K562 (cell line): ENCODE results near the gene SAMD14. TPM values are rescaled to one million over a fixed set of nuclear protein-coding genes. Genes with fewer than 3 reads are reported as not detected.

Experiments
- ATAC-seq: fragments of 200-7000 bp; cut with Tn5 transposase; 3 replicates; pipeline ENCODE4 v1.9.1; 2020; ENCODE audit warnings: moderate library complexity
- BruUV-seq: library from RNA; stranded (reverse); fragments of 400-500 nt; replicated peaks from 2 replicates; lab custom pipeline; 2021; lab: Mats Ljungman, UMichigan
- CTCF ChIA-PET: fragments of 300-600 bp; formaldehyde crosslinking; extraction: SDS; loops from one replicate; lab custom pipeline; 2021; ENCODE audit warnings: low intra/inter-chr PET ratio; lab: Yijun Ruan, JAX
- POLR2A ChIA-PET: fragments of 300-600, 350-650 bp; sonication (Branson Sonifier 250); formaldehyde crosslinking; extraction: SDS; loops from one replicate; lab custom pipeline; 2021; ENCODE audit warnings: antibody characterized with exemption, inconsistent platforms; lab: Yijun Ruan, JAX
- DNase-seq, 4 experiments: peaks; one replicate each; pipeline versions ENCODE4 v3.0.0 to v3.0.0-alpha.2; 2011 to 2018; ENCODE audit warnings: low spot score in 3 of 4, mixed read lengths in 3 of 4; ENCODE audit errors: extremely low read depth in 1 of 4
- FAIRE-seq: peaks from 2 replicates; lab custom pipeline; 2011; peaks lifted over from hg19 to GRCh38; lab: Jason Lieb, UNC
- H2AFZ ChIP-seq: 2 replicates; pipeline ENCODE4 v1.6.0; 2011; ENCODE audit warnings: low read depth, low read length, control low read depth, inconsistent platforms
- H3K27ac ChIP-seq: fragments of 200-600 bp; 3 replicates; pipeline ENCODE4 v1.8.0; 2011; ENCODE audit warnings: low read depth, mild to moderate bottlenecking, control low read depth, inconsistent platforms, low read length, moderate library complexity, mixed read lengths; ENCODE audit errors: extremely low read depth
- H3K27me3 ChIP-seq, 2 experiments: fragments of 300-600 bp in 1 of 2; 2 replicates in 1 of 2; 3 replicates in 1 of 2; pipeline versions ENCODE4 v1.6.0 to v1.8.0; 2011; ENCODE audit warnings: inconsistent platforms in 2 of 2, low read length in 2 of 2, mild to moderate bottlenecking in 1 of 2, mixed read lengths in 1 of 2, moderate library complexity in 1 of 2; ENCODE audit not compliant: control insufficient read depth in 2 of 2, insufficient read depth in 2 of 2
- H3K36me3 ChIP-seq: fragments of 300-600 bp; 3 replicates; pipeline ENCODE4 v1.8.0; 2011; ENCODE audit warnings: mild to moderate bottlenecking, low read length, inconsistent platforms; ENCODE audit not compliant: control insufficient read depth, insufficient read depth
- H3K4me1 ChIP-seq, 2 experiments: fragments of 200-600 bp in 1 of 2; replicated peaks in 1 of 2; 2 replicates in 1 of 2; 3 replicates in 1 of 2; pipeline versions ENCODE4 v1.5.1 to v1.8.0; 2011; ENCODE audit warnings: inconsistent platforms in 2 of 2, low read length in 2 of 2, mild to moderate bottlenecking in 1 of 2, mixed read lengths in 1 of 2, moderate library complexity in 1 of 2; ENCODE audit not compliant: control insufficient read depth in 2 of 2, insufficient read depth in 2 of 2
- H3K4me2 ChIP-seq: 2 replicates; pipeline ENCODE4 v1.6.1; 2011; ENCODE audit warnings: low read length, control low read depth, inconsistent platforms, mixed read lengths; ENCODE audit not compliant: insufficient read depth
- H3K4me3 ChIP-seq: fragments of 200-600 bp; sonication (generic), shearing (Covaris generic); 2 replicates; pipeline ENCODE4 v1.5.1; 2016; ENCODE audit warnings: control low read depth, inconsistent platforms
- H3K79me2 ChIP-seq: fragments of 200-600 bp; 3 replicates; pipeline ENCODE4 v1.8.0; 2011; ENCODE audit warnings: low read length, inconsistent platforms; ENCODE audit not compliant: control insufficient read depth, insufficient read depth
- H3K9ac ChIP-seq, 2 experiments: 2 replicates each; pipeline versions ENCODE4 v1.6.0 to v1.6.1; 2011; ENCODE audit warnings: low read depth in 2 of 2, low read length in 2 of 2, control low read depth in 1 of 2, inconsistent platforms in 1 of 2, mild to moderate bottlenecking in 1 of 2, mixed read lengths in 1 of 2; ENCODE audit not compliant: insufficient read depth in 1 of 2
- H3K9me1 ChIP-seq: one replicate; pipeline ENCODE4 v1.6.0; 2011; ENCODE audit warnings: inconsistent platforms, mild to moderate bottlenecking, low read length, moderate library complexity; ENCODE audit not compliant: control insufficient read depth, insufficient read depth
- H3K9me3 ChIP-seq: replicated peaks from 2 replicates; pipeline ENCODE4 v1.5.1; 2011; ENCODE audit warnings: low read depth, low read length, inconsistent platforms; ENCODE audit not compliant: control insufficient read depth, insufficient read depth
- H4K20me1 ChIP-seq: replicated peaks from 2 replicates; pipeline ENCODE4 v1.6.1; 2011; ENCODE audit warnings: low read length, inconsistent platforms, mixed read lengths; ENCODE audit not compliant: control insufficient read depth, insufficient read depth
- ATF3 ChIP-seq, 2 experiments: fragments of 450-650 bp in 1 of 2; sonication (generic) in 1 of 2; formaldehyde crosslinking in 1 of 2; IDR thresholded peaks in 1 of 2; conservative IDR thresholded peaks in 1 of 2; 2 replicates each; pipeline versions ENCODE4 v1.6.1 to v1.8.1; 2016 to 2023; ENCODE audit warnings: mild to moderate bottlenecking in 2 of 2, moderate library complexity in 2 of 2, inconsistent platforms in 1 of 2, missing genetic modification reagents in 1 of 2
- DPF2 ChIP-seq: fragments of 450-650 bp; IDR thresholded peaks from 2 replicates; pipeline ENCODE4 v1.6.1; 2016
- FOSL1 ChIP-seq: fragments of 200-800 bp; sonication (Bioruptor generic); conservative IDR thresholded peaks from 2 replicates; pipeline ENCODE4 v1.6.1; 2016; ENCODE audit warnings: missing genetic modification characterization, missing compliant biosample characterization
- FOXK1 ChIP-seq: sonication (generic); formaldehyde crosslinking; IDR thresholded peaks from 2 replicates; pipeline ENCODE4 v1.8.0; 2022; ENCODE audit warnings: missing genetic modification reagents, mild to moderate bottlenecking, borderline replicate concordance
- HMG20A ChIP-seq: fragments of 450-650 bp; formaldehyde crosslinking; conservative IDR thresholded peaks from 2 replicates; pipeline ENCODE4 v1.4.0; 2020; ENCODE audit warnings: mild to moderate bottlenecking, mixed read lengths
- JUND ChIP-seq, 2 experiments: IDR thresholded peaks; 2 replicates in 1 of 2; 3 replicates in 1 of 2; pipeline ENCODE4 v1.6.1; 2011; ENCODE audit warnings: borderline replicate concordance in 2 of 2, low read depth in 2 of 2, low read length in 2 of 2, improper control_type of control experiment in 1 of 2, missing biosample characterization in 1 of 2, missing genetic modification characterization in 1 of 2, missing genetic modification reagents in 1 of 2
- MAZ ChIP-seq, 2 experiments: fragments of 450-650 bp in 1 of 2; sonication (generic) in 1 of 2; formaldehyde crosslinking; IDR thresholded peaks in 1 of 2; conservative IDR thresholded peaks in 1 of 2; 2 replicates each; pipeline versions ENCODE4 v1.4.0 to v1.5.0; 2020; ENCODE audit warnings: mild to moderate bottlenecking in 1 of 2, missing genetic modification reagents in 1 of 2
- NRF1 ChIP-seq, 2 experiments: fragments of 450-650 bp; IDR thresholded peaks in 1 of 2; conservative IDR thresholded peaks in 1 of 2; 2 replicates each; pipeline ENCODE4 v1.6.1; 2014; ENCODE audit warnings: mild to moderate bottlenecking in 2 of 2
- PHTF2 ChIP-seq: fragments of 250-450 bp; sonication (Bioruptor Pico); IDR thresholded peaks from 2 replicates; pipeline ENCODE4 v1.5.0; 2021; ENCODE audit warnings: mild to moderate bottlenecking
- WGBS: fragments of 100-300 bp; shearing (Covaris generic); methylation state at CpG from one replicate; pipeline ENCODE4 v1.1.6; 2016; ENCODE audit warnings: low coverage, mixed read lengths; ENCODE audit not compliant: insufficient coverage; ENCODE audit errors: missing lambda C conversion rate; 5-methylcytosine and 5-hydroxymethylcytosine counted together
- in situ Hi-C: fragments of 300-500 bp; cut with MboI; formaldehyde crosslinking; loops from 4 replicates; pipeline ENCODE4 v1.15.0; 2018; ENCODE audit warnings: inconsistent platforms, mixed read lengths
- intact Hi-C: fragments of 100-400 bp; cut with micrococcal nuclease; formaldehyde crosslinking; loops from 2 replicates; pipeline ENCODE4 v1.14.2; 2022
- polyA plus RNA-seq, 8 experiments: library from polyadenylated mRNA; depleted of rRNA in 4 of 8; stranded (reverse) in 5 of 8; unstranded in 3 of 8; fragments of >200 nt; fragmentation: Nextera tagmentation in 2 of 8; fragmentation: Illumina TruSeq in 1 of 8; extraction: Ambion mirVana in 2 of 8; extraction: Trizol in 1 of 8; gene quantifications; 2 replicates each; pipeline versions ENCODE4 v1.2.1 to v1.2.3, GENCODE V29; 2011 to 2014; ENCODE audit warnings: inconsistent platforms in 1 of 8, missing spikeins in 1 of 8
- total RNA-seq, 7 experiments: library from RNA; depleted of rRNA in 6 of 7; stranded (reverse); fragments of >200 nt in 6 of 7; fragmentation: Illumina TruSeq in 2 of 7; extraction: Trizol in 2 of 7; gene quantifications; 2 replicates each; pipeline versions ENCODE4 v1.2.1 to v1.2.3, GENCODE V29; 2011 to 2021; ENCODE audit warnings: low replicate concordance in 1 of 7

The SAMD14 gene
- total and polyA plus RNA-seq, 9 of the 15 experiments (the other 6 are each of a cell fraction or from before 2014, with no cell fraction given) = 0.04 to 0.07 TPM; not detected in 7

DNA sequence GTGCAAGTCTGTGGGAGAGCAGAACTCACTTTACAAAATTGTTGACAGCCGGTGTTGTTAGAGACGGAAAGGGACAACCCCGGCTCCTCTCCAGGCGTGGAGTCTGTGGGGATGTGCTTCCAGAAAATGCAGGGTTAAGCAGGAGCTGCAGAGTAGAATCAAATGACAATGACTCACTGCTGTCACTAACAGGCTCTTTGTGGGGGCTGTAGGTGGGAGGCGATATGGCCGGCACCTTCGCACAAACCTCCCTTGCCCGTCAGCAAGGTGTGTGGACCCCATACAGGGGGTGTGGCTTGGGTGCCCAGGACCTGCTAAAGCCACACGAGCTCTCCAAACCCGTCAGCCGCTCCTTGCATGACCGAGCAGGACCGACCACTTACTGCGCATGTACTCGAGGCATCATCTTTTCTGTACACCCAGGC is 29.0 kb downstream of the SAMD14 start:
- Histone ChIP-seq H3K4me3 (no peak overlapping the region), H3K9me3 (no peaks in the 10 kb centered on the region), H3K4me2 (peak overlapping the region; percentile 59), H3K9ac (no peak overlapping the region; a peak in 1 of 4 replicates), H3K9me1 (peaks cover 4% of the 10 kb centered on the region), H3K4me1 (peaks cover 22 to 29% of the 10 kb centered on the region in 2 experiments; a peak in 4 of 5 replicates), H4K20me1 (0 out of 2 replicates have a peak, but pooled peaks cover 9% of the 10 kb centered on the region), H3K27ac (no peak overlapping the region), H2AFZ (no peak overlapping the region; the same call in 1 of the 2 replicates), H3K27me3 (peaks cover 4 to 45% of the 10 kb centered on the region in 2 experiments; a peak in 3 of 5 replicates), H3K36me3 (no peaks in the 10 kb centered on the region), H3K79me2 (no peaks in the 10 kb centered on the region)
- ChIA-PET POLR2A (interaction anchor here (0.6 to 1.0 kb wide), 5 partner anchors 9 to 188 kb away, joined by 3 to 4 read pairs (median 3); no protein-coding TSS in a partner anchor), CTCF (no interaction called here)
- BruUV-seq = no TSS peak
- no peak for FAIRE-seq
- intact Hi-C loops (no loop called here), in situ Hi-C loops (no loop called here)
- DNase-seq = no peak
- 4% methylated on average over 15 of the region's 15 CpGs for WGBS
- peak; percentile 47 for ATAC-seq
- TF ChIP-seq HMG20A (CRISPR knock-in tag) (no peak), PHTF2 (no peak), FOSL1 (peak; percentile 80), NRF1 (conservative IDR thresholded peaks at IDR 0.05 in 1 of 2, IDR thresholded peaks at IDR 0.05 in 1 of 2) (peak; percentile 81 to 86), DPF2 (0 out of 2 replicates have a peak, but pooled peaks have one; percentile 7), JUND (IDR thresholded peaks at IDR 0.05; ENCODE audit: borderline replicate concordance, low read depth, low read length) (peak; percentile 58; the same call in 1 of the 2 replicates), JUND (tag; IDR thresholded peaks at IDR 0.05; ENCODE audit: borderline replicate concordance, low read depth, low read length) (no peak), ATF3 (IDR thresholded peaks at IDR 0.05) (peak; percentile 43), ATF3 (CRISPR knock-in tag; conservative IDR thresholded peaks at IDR 0.05) (no peak), MAZ (CRISPR knock-in tag; conservative IDR thresholded peaks at IDR 0.05 in 1 of 2, IDR thresholded peaks at IDR 0.05 in 1 of 2) (peak in 1 of 2 experiments; percentile 9; a peak in 2 of 4 replicates), FOXK1 (0 out of 2 replicates have a peak, but pooled peaks have one; percentile 8)
